Breast epithelium (tissue), 3 donors: Measurements from ENCODE around the gene MYBPC1.

Experiments used
- POLR2A ChIP-seq: fragments of 450-650 bp; IDR thresholded peaks from one replicate; pipeline ENCODE4 v1.6.1; 2016; ENCODE audit warnings: antibody characterized with exemption, mild to moderate bottlenecking, moderate library complexity
- POLR2AphosphoS5 ChIP-seq, 3 donors: sonication (generic); formaldehyde crosslinking; IDR thresholded peaks; one replicate each; pipeline ENCODE4 v1.6.1; 2017; ENCODE audit warnings: antibody characterized with exemption in 3 of 3
- TF ChIP-seq, protein P1 (sequence below), 3 donors: fragments of 450-650 bp; IDR thresholded peaks; one replicate each; pipeline ENCODE4 v1.5.1; 2016 to 2017; ENCODE audit warnings: antibody characterized with exemption in 3 of 3, mild to moderate bottlenecking in 3 of 3, moderate library complexity in 3 of 3

DNA sequence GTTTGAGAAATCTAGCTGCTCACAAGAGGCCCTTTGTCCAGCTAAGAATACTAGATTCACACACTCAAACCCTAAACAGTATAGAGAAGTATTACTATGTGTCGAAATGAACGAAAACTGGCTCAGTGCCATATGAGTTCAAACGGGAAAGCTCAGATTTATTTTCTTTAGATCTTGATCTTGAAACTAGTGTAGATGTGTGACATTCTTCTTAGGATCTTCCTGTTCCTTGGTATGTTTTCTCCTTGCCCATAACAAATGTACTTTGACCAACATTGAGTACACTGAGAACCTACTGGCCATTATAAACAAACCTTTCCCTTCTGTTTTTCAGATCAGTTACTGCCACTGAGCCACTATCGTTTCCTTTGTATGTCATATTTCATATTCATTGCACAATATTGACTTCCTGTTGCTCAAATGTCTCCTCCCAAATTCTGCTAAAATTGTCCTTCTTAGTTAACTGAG lies 21.3 kb downstream of the MYBPC1 start:
- TF ChIP-seq, protein P1, sequence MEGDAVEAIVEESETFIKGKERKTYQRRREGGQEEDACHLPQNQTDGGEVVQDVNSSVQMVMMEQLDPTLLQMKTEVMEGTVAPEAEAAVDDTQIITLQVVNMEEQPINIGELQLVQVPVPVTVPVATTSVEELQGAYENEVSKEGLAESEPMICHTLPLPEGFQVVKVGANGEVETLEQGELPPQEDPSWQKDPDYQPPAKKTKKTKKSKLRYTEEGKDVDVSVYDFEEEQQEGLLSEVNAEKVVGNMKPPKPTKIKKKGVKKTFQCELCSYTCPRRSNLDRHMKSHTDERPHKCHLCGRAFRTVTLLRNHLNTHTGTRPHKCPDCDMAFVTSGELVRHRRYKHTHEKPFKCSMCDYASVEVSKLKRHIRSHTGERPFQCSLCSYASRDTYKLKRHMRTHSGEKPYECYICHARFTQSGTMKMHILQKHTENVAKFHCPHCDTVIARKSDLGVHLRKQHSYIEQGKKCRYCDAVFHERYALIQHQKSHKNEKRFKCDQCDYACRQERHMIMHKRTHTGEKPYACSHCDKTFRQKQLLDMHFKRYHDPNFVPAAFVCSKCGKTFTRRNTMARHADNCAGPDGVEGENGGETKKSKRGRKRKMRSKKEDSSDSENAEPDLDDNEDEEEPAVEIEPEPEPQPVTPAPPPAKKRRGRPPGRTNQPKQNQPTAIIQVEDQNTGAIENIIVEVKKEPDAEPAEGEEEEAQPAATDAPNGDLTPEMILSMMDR (IDR thresholded peaks at IDR 0.05): no peak
- no peak for TF ChIP-seq POLR2A
- no peak for TF ChIP-seq POLR2AphosphoS5 (IDR thresholded peaks at IDR 0.05)
